HCT116 (cell line): Measurements from ENCODE around the gene RNF150. TPM values are rescaled to one million over a fixed set of nuclear protein-coding genes. Genes with fewer than 3 reads are reported as not detected.

ENCODE experiments used
- ATAC-seq: fragments of 200-7000 bp; cut with Tn5 transposase; 2 replicates; pipeline ENCODE4 v1.9.1; 2020; ENCODE audit warnings: mild to moderate bottlenecking, moderate library complexity
- BruUV-seq: library from RNA; stranded (reverse); fragments of 400-500 nt; replicated peaks from 2 replicates; lab custom pipeline; 2021; lab: Mats Ljungman, UMichigan
- CTCF ChIA-PET: fragments of 300-600 bp; sonication (Branson Sonifier 250); formaldehyde crosslinking; loops from one replicate; lab custom pipeline; 2021; ENCODE audit warnings: antibody characterized with exemption; lab: Charles Lee
- POLR2A ChIA-PET: fragments of 300-600, 350-600 bp; sonication (Branson Sonifier 250); formaldehyde crosslinking; loops from one replicate; lab custom pipeline; 2021; ENCODE audit warnings: antibody characterized with exemption; lab: Charles Lee
- RAD21 ChIA-PET, 2 experiments: fragments of 300-600 bp; sonication (Branson Sonifier 250); formaldehyde crosslinking; loops; one replicate each; lab custom pipeline; 2023; ENCODE audit warnings: low total read pairs in 2 of 2; ENCODE audit not compliant: uncharacterized antibody in 2 of 2, unreplicated experiment in 2 of 2, low non-redundant PET in 1 of 2; lab: Charles Lee
- DNase-seq: peaks from one replicate; pipeline ENCODE4 v3.0.0-alpha.2; 2010; ENCODE audit warnings: low read depth, low spot score
- H2AFZ ChIP-seq: fragments of 200-600 bp; shearing (Covaris generic), sonication (generic); 2 replicates; pipeline ENCODE4 v1.6.1; 2017; ENCODE audit warnings: low read depth, mixed run types, mixed read lengths, antibody characterized with exemption, low read length; ENCODE audit not compliant: poor library complexity, severe bottlenecking
- H3K27ac ChIP-seq: 2 replicates; pipeline ENCODE4 v1.5.1; 2012; ENCODE audit warnings: low read depth, low read length
- H3K27me3 ChIP-seq: fragments of 200-600 bp; sonication (generic); 2 replicates; pipeline ENCODE4 v1.6.1; 2016; ENCODE audit warnings: mixed run types, low read length, mixed read lengths; ENCODE audit not compliant: insufficient read depth
- H3K36me3 ChIP-seq, 2 experiments: fragments of 200-500 bp in 1 of 2; fragments of 200-600 bp in 1 of 2; sonication (Bioruptor generic) in 1 of 2; sonication (generic) in 1 of 2; 2 replicates each; pipeline versions ENCODE4 v1.5.1 to v1.6.1; 2014 to 2016; ENCODE audit warnings: low read length in 2 of 2, inconsistent platforms in 1 of 2, mixed read lengths in 1 of 2, mixed run types in 1 of 2; ENCODE audit not compliant: insufficient read depth in 2 of 2, control insufficient read depth in 1 of 2
- H3K4me1 ChIP-seq, 2 experiments: fragments of 200-600 bp in 1 of 2; sonication (generic) in 1 of 2; 2 replicates each; pipeline versions ENCODE4 v1.5.1 to v1.6.1; 2012 to 2017; ENCODE audit warnings: low read length in 2 of 2, inconsistent platforms in 1 of 2, mild to moderate bottlenecking in 1 of 2, mixed read lengths in 1 of 2, mixed run types in 1 of 2, moderate library complexity in 1 of 2; ENCODE audit not compliant: insufficient read depth in 2 of 2, control insufficient read depth in 1 of 2
- H3K4me2 ChIP-seq: fragments of 200-600 bp; sonication (generic); 2 replicates; pipeline ENCODE4 v1.6.1; 2017; ENCODE audit warnings: mixed run types, low read length, mixed read lengths
- H3K4me3 ChIP-seq, 2 experiments: fragments of 200-600 bp in 1 of 2; sonication (generic) in 1 of 2; replicated peaks in 1 of 2; 2 replicates each; pipeline ENCODE4 v1.5.1; 2011 to 2016; ENCODE audit warnings: low read length in 2 of 2, control low read depth in 1 of 2, low read depth in 1 of 2, mild to moderate bottlenecking in 1 of 2, mixed read lengths in 1 of 2, mixed run types in 1 of 2
- H3K79me2 ChIP-seq: fragments of 200-600 bp; sonication (generic); 2 replicates; pipeline ENCODE4 v1.6.1; 2017; ENCODE audit warnings: mild to moderate bottlenecking, mixed run types, low read length, moderate library complexity, mixed read lengths; ENCODE audit not compliant: insufficient read depth
- H3K9ac ChIP-seq: fragments of 200-600 bp; sonication (generic); 2 replicates; pipeline ENCODE4 v1.6.1; 2016; ENCODE audit warnings: low read length, mixed read lengths
- H3K9me2 ChIP-seq: fragments of 200-600 bp; sonication (generic), shearing (Covaris generic); 2 replicates; pipeline ENCODE4 v1.6.1; 2017; ENCODE audit warnings: mixed run types, mild to moderate bottlenecking, moderate library complexity; ENCODE audit not compliant: insufficient read depth
- H3K9me3 ChIP-seq, 2 experiments: fragments of 200-500 bp in 1 of 2; fragments of 200-600 bp in 1 of 2; sonication (Bioruptor generic) in 1 of 2; sonication (generic) in 1 of 2; 2 replicates each; pipeline ENCODE4 v1.6.1; 2014 to 2017; ENCODE audit warnings: low read length in 2 of 2, mixed read lengths in 2 of 2, inconsistent platforms in 1 of 2, low read depth in 1 of 2, mild to moderate bottlenecking in 1 of 2, mixed run types in 1 of 2, moderate library complexity in 1 of 2; ENCODE audit not compliant: control insufficient read depth in 1 of 2, insufficient read depth in 1 of 2
- H4K20me1 ChIP-seq: fragments of 200-600 bp; sonication (generic), shearing (Covaris generic); 2 replicates; pipeline ENCODE4 v1.6.1; 2017; ENCODE audit warnings: mixed run types, mild to moderate bottlenecking, moderate library complexity; ENCODE audit not compliant: insufficient read depth
- CTCF ChIP-seq, 3 experiments: fragments of 200-600 bp in 1 of 3; sonication (generic) in 1 of 3; IDR thresholded peaks in 2 of 3; conservative IDR thresholded peaks in 1 of 3; 2 replicates each; pipeline ENCODE4 v1.5.1; 2012 to 2017; ENCODE audit warnings: low read depth in 2 of 3, low read length in 2 of 3, antibody characterized with exemption in 1 of 3, borderline replicate concordance in 1 of 3, control low read depth in 1 of 3, mild to moderate bottlenecking in 1 of 3, mixed read lengths in 1 of 3, mixed run types in 1 of 3, moderate library complexity in 1 of 3; ENCODE audit not compliant: insufficient read depth in 1 of 3
- EGR1 ChIP-seq: IDR thresholded peaks from 2 replicates; pipeline ENCODE4 v1.6.1; 2012; ENCODE audit warnings: low read depth
- ELF1 ChIP-seq: IDR thresholded peaks from 2 replicates; pipeline ENCODE4 v1.6.1; 2012; ENCODE audit warnings: low read depth, borderline replicate concordance
- EZH2 ChIP-seq: fragments of 200-600 bp; sonication (generic); IDR thresholded peaks from 2 replicates; pipeline ENCODE4 v1.6.1; 2017; ENCODE audit warnings: antibody characterized with exemption, mixed run types
- FOSL1 ChIP-seq: IDR thresholded peaks from 2 replicates; pipeline ENCODE4 v1.6.1; 2012; ENCODE audit warnings: low read depth
- JUND ChIP-seq: IDR thresholded peaks from 2 replicates; pipeline ENCODE4 v1.6.1; 2012
- RAD21 ChIP-seq: IDR thresholded peaks from 2 replicates; pipeline ENCODE4 v1.6.1; 2012; ENCODE audit warnings: low read depth, mild to moderate bottlenecking
- TCF7L2 ChIP-seq: IDR thresholded peaks from 2 replicates; pipeline ENCODE4 v1.7.0; 2011; ENCODE audit warnings: borderline replicate concordance, inconsistent platforms; ENCODE audit not compliant: insufficient read depth, insufficient read length; ENCODE audit errors: extremely low read depth
- ZBTB33 ChIP-seq: IDR thresholded peaks from 2 replicates; pipeline ENCODE4 v1.6.1; 2011; ENCODE audit warnings: mild to moderate bottlenecking, low read length, moderate library complexity; ENCODE audit not compliant: insufficient replicate concordance; ENCODE audit errors: extremely low read depth
- intact Hi-C: fragments of 100-400 bp; cut with micrococcal nuclease; formaldehyde crosslinking; loops from 2 replicates; pipeline ENCODE4 v1.10.0; 2022
- total RNA-seq: library from RNA; stranded (reverse); gene quantifications from one replicate; pipeline ENCODE4 v1.2.1, GENCODE V29; 2021; ENCODE audit not compliant: unreplicated experiment

The RNF150 gene
- total RNA-seq, 1 experiment from 2014 or later, result 0.07 TPM

GRCh38 chr4:141004823-141005222, 128.4 kb downstream of the RNF150 start:
- intact Hi-C loops, result no loop called here
- RAD21 ChIA-PET, result no interaction called here
- no TSS peak for BruUV-seq
- H3K4me2 ChIP-seq, result no peak overlapping the region
- no peaks in the 10 kb centered on the region for H3K9me2 ChIP-seq
- POLR2A ChIA-PET, result no interaction called here
- ATAC-seq, result no peak
- TF ChIP-seq JUND, result no peak
- no peak for TF ChIP-seq ZBTB33
- TF ChIP-seq RAD21, result no peak
- TF ChIP-seq TCF7L2, result no peak
- no peak for TF ChIP-seq FOSL1
- no peak for TF ChIP-seq CTCF (IDR thresholded peaks at IDR 0.05 in 2 of 3, conservative IDR thresholded peaks at IDR 0.05 in 1 of 3; ENCODE audit: borderline replicate concordance in 1 of 3, insufficient read depth in 1 of 3, low read depth in 2 of 3, low read length in 2 of 3)
- no peak for TF ChIP-seq EGR1
- TF ChIP-seq EZH2, result no peak
- no peak for TF ChIP-seq ELF1
- no peak overlapping the region for H3K9ac ChIP-seq
- CTCF ChIA-PET, result no interaction called here
- H3K9me3 ChIP-seq, result no peaks in the 10 kb centered on the region
- no peak overlapping the region for H2AFZ ChIP-seq
- no peaks in the 10 kb centered on the region for H3K36me3 ChIP-seq
- no peaks in the 10 kb centered on the region for H3K79me2 ChIP-seq
- H3K4me3 ChIP-seq, result no peak overlapping the region
- H3K4me1 ChIP-seq, result no peaks in the 10 kb centered on the region
- no peaks in the 10 kb centered on the region for H3K27me3 ChIP-seq
- no peak overlapping the region for H3K27ac ChIP-seq
- H4K20me1 ChIP-seq, result no peaks in the 10 kb centered on the region
- no peak for DNase-seq
